Measurements from ENCODE around the gene GRK3. TPM values are rescaled to one million over a fixed set of nuclear protein-coding genes. Genes with fewer than 3 reads are reported as not detected.

The GRK3 gene
- total and polyA plus RNA-seq, 10 of the 15 experiments (the other 5 are each of a cell fraction or from before 2014, with no cell fraction given): 3.1 to 35.1 (median 14.7) TPM

DNA sequence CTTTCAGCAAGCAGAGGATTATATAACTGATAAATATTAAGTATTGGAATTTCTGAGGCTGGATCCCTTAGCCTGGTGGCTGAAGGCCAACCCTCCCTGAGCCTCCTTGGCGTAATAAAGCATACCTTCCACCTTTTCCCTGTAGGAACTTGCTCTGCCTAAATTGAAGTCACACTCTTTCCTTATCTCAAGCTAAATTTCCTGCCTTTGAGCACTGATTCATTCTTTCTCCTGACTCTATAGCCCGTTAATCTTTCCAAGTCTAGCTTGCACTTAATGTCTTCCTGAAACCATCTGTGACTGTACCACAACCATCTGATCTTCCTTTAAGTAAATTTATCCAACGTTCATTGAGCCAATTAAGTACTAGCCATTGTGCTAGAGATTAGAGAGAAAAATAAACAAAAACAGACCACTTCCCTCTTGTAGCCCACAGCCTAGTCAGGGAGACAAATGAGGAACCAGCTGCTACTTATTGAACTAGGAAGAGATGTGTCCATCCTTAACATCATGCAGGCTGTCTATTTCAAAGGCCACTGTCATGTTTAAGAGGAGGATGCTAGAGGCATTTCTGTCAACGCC lies 62.9 kb downstream of the GRK3 start:
- Histone ChIP-seq H3K27ac (ENCODE audit: control insufficient read depth, insufficient read depth) (no peak overlapping the region), H3K4me2 (ENCODE audit: control insufficient read depth, insufficient read depth) (no peak overlapping the region), H3K4me3 (no peak overlapping the region), H3K9ac (ENCODE audit: control insufficient read depth, insufficient read depth, low read length) (no peak overlapping the region), H3K27me3 (replicated peaks in 1 of 2; ENCODE audit: control insufficient read depth in 2 of 2, insufficient read depth in 2 of 2, low read length in 1 of 2) (no peaks in the 10 kb centered on the region), H3K4me1 (ENCODE audit: control insufficient read depth, insufficient read depth, low read length) (peaks cover 33% of the 10 kb centered on the region), H3K9me3 (replicated peaks; ENCODE audit: control insufficient read depth, insufficient read depth, low read length) (no peaks in the 10 kb centered on the region), H3K79me2 (ENCODE audit: control insufficient read depth, insufficient read depth, low read length) (peaks cover 7% of the 10 kb centered on the region), H2AFZ (ENCODE audit: control insufficient read depth, low read depth, low read length) (no peak overlapping the region), H4K20me1 (ENCODE audit: control insufficient read depth, insufficient read depth) (no peaks in the 10 kb centered on the region), H3K36me3 (ENCODE audit: control insufficient read depth in 2 of 2, insufficient read depth in 2 of 2, low read length in 1 of 2) (no peaks in the 10 kb centered on the region)
- intact Hi-C loops (cut with micrococcal nuclease; ENCODE audit: unreplicated experiment) (no loop called here), in situ Hi-C loops (cut with MboI) (no loop called here)
- no peak for DNase-seq (ENCODE audit: low read depth, low spot score)
- ChIA-PET RAD21 (ENCODE audit: unreplicated experiment) (interaction anchor here (1.2 kb wide), 1 partner anchor 54 kb away, joined by 3 read pairs; no protein-coding TSS in a partner anchor), SMC1A (ENCODE audit: uncharacterized antibody, unreplicated experiment) (interaction anchor here (0.5 to 7.8 kb wide), 8 partner anchors 8 to 145 kb away, joined by 3 to 61 read pairs (median 4); no protein-coding TSS in a partner anchor), CTCF (interaction anchor here (0.6 to 2.0 kb wide), 4 partner anchors 17 to 79 kb away, joined by 3 to 7 read pairs (median 4); no protein-coding TSS in a partner anchor), POLR2A (no interaction called here)
- peak; percentile 59 for ATAC-seq
- WGBS (ENCODE audit: insufficient coverage, insufficient replicate concordance, low lambda C conversion rate, missing lambda C conversion rate): 61% methylated on average over 4 of the region's 4 CpGs
- no TSS peak for BruUV-seq (replicated peaks)
- peak; percentile 13 for FAIRE-seq
- TF ChIP-seq ZNF217 (IDR thresholded peaks at IDR 0.05): peak; percentile 34; the same call in 1 of the 2 replicates
- TF ChIP-seq MTA2 (IDR thresholded peaks at IDR 0.05; ENCODE audit: low read depth): peak; percentile 86
- peak; percentile 46; the same call in 1 of the 2 replicates for TF ChIP-seq IKZF1 (conservative IDR thresholded peaks at IDR 0.05)
- TF ChIP-seq NR2F1 (conservative IDR thresholded peaks at IDR 0.05): no peak
- TF ChIP-seq, protein P1, sequence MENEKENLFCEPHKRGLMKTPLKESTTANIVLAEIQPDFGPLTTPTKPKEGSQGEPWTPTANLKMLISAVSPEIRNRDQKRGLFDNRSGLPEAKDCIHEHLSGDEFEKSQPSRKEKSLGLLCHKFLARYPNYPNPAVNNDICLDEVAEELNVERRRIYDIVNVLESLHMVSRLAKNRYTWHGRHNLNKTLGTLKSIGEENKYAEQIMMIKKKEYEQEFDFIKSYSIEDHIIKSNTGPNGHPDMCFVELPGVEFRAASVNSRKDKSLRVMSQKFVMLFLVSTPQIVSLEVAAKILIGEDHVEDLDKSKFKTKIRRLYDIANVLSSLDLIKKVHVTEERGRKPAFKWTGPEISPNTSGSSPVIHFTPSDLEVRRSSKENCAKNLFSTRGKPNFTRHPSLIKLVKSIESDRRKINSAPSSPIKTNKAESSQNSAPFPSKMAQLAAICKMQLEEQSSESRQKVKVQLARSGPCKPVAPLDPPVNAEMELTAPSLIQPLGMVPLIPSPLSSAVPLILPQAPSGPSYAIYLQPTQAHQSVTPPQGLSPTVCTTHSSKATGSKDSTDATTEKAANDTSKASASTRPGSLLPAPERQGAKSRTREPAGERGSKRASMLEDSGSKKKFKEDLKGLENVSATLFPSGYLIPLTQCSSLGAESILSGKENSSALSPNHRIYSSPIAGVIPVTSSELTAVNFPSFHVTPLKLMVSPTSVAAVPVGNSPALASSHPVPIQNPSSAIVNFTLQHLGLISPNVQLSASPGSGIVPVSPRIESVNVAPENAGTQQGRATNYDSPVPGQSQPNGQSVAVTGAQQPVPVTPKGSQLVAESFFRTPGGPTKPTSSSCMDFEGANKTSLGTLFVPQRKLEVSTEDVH (IDR thresholded peaks at IDR 0.05; ENCODE audit: low read depth, partially characterized antibody): no peak
- no peak for TF ChIP-seq ZNF622 (IDR thresholded peaks at IDR 0.05)
- no peak for TF ChIP-seq ZSCAN29 (IDR thresholded peaks at IDR 0.05)
- no peak for TF ChIP-seq ZNF274 (IDR thresholded peaks at IDR 0.05; ENCODE audit: insufficient read depth, insufficient read length)
- TF ChIP-seq SMARCA5 (IDR thresholded peaks at IDR 0.05): no peak
- TF ChIP-seq SREBF1 (IDR thresholded peaks at IDR 0.05; ENCODE audit: low read length): no peak
- no peak for TF ChIP-seq CBX3 (IDR thresholded peaks at IDR 0.05; ENCODE audit: borderline replicate concordance, low read depth)
- TF ChIP-seq NR2C2 (IDR thresholded peaks at IDR 0.05; ENCODE audit: borderline replicate concordance, control insufficient read depth, insufficient read length, low read depth): no peak
- TF ChIP-seq, protein P2, sequence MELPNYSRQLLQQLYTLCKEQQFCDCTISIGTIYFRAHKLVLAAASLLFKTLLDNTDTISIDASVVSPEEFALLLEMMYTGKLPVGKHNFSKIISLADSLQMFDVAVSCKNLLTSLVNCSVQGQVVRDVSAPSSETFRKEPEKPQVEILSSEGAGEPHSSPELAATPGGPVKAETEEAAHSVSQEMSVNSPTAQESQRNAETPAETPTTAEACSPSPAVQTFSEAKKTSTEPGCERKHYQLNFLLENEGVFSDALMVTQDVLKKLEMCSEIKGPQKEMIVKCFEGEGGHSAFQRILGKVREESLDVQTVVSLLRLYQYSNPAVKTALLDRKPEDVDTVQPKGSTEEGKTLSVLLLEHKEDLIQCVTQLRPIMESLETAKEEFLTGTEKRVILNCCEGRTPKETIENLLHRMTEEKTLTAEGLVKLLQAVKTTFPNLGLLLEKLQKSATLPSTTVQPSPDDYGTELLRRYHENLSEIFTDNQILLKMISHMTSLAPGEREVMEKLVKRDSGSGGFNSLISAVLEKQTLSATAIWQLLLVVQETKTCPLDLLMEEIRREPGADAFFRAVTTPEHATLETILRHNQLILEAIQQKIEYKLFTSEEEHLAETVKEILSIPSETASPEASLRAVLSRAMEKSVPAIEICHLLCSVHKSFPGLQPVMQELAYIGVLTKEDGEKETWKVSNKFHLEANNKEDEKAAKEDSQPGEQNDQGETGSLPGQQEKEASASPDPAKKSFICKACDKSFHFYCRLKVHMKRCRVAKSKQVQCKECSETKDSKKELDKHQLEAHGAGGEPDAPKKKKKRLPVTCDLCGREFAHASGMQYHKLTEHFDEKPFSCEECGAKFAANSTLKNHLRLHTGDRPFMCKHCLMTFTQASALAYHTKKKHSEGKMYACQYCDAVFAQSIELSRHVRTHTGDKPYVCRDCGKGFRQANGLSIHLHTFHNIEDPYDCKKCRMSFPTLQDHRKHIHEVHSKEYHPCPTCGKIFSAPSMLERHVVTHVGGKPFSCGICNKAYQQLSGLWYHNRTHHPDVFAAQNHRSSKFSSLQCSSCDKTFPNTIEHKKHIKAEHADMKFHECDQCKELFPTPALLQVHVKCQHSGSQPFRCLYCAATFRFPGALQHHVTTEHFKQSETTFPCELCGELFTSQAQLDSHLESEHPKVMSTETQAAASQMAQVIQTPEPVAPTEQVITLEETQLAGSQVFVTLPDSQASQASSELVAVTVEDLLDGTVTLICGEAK (IDR thresholded peaks at IDR 0.05; ENCODE audit: borderline replicate concordance): no peak
- TF ChIP-seq SP1 (IDR thresholded peaks at IDR 0.05; ENCODE audit: low read depth, low read length): no peak
- peak; percentile 89; the same call in 1 of the 2 replicates for TF ChIP-seq SPI1 (IDR thresholded peaks at IDR 0.05; ENCODE audit: borderline replicate concordance, insufficient read depth, low read depth, low read length)
- TF ChIP-seq SIX5 (IDR thresholded peaks at IDR 0.05; ENCODE audit: low read depth, low read length, severe bottlenecking): no peak
- TF ChIP-seq ETV6 (conservative IDR thresholded peaks at IDR 0.05 in 1 of 2, IDR thresholded peaks at IDR 0.05 in 1 of 2; ENCODE audit: borderline replicate concordance in 1 of 2, low read depth in 1 of 2): no peak
- no peak for TF ChIP-seq JUNB (IDR thresholded peaks at IDR 0.05)

Data from GM12878 (cell line).